GM15510 (cell line): ENCODE data around the gene SNIP1.

Experiments used
- POLR2A ChIP-seq: IDR thresholded peaks from 3 replicates; pipeline ENCODE4 v1.6.1; 2011; ENCODE audit warnings: borderline replicate concordance; ENCODE audit not compliant: insufficient read length; ENCODE audit errors: extremely low read depth

SNIP1 gene

GRCh38 chr1:37553927-37554808 lies at the start of gene SNIP1:
Gene SNIP1, minus strand, starts transcription at chr1:37554293. Its CDS starts 64 bp downstream, at chr1:37554229.
- peak; percentile 58 for TF ChIP-seq POLR2A

GRCh38 chr1:37602750-37603694 lies 48.9 kb upstream of the SNIP1 start:
- TF ChIP-seq POLR2A: no peak

GRCh38 chr1:37601441-37601840 lies 47.3 kb upstream of the SNIP1 start:
- no peak for TF ChIP-seq POLR2A

- no peak for TF ChIP-seq POLR2A
These were observed 45.8 kb upstream of the SNIP1 start for GRCh38 chr1:37599940-37600339.

- TF ChIP-seq POLR2A: no peak
These were observed 42.1 kb upstream of the SNIP1 start for GRCh38 chr1:37596182-37596667.

- TF ChIP-seq POLR2A: peak; percentile 90
These were observed 41.5 kb upstream of the SNIP1 start, which contains the start of gene GNL2 for GRCh38 chr1:37595440-37596181. Gene GNL2, minus strand, starts transcription at chr1:37595937. Its CDS starts 115 bp downstream, at chr1:37595822.

GRCh38 chr1:37593726-37594125 lies 39.6 kb upstream of the SNIP1 start:
- no peak for TF ChIP-seq POLR2A

GRCh38 chr1:37588939-37589338 lies 34.8 kb upstream of the SNIP1 start:
- no peak for TF ChIP-seq POLR2A

- TF ChIP-seq POLR2A: no peak
These were observed 21.6 kb upstream of the SNIP1 start for GRCh38 chr1:37575692-37576091.

GRCh38 chr1:37574834-37575480 lies 20.9 kb upstream of the SNIP1 start:
- no peak for TF ChIP-seq POLR2A

GRCh38 chr1:37570528-37571334 lies 16.6 kb upstream of the SNIP1 start:
- TF ChIP-seq POLR2A: no peak

- no peak for TF ChIP-seq POLR2A
These were observed 12.9 kb upstream of the SNIP1 start for GRCh38 chr1:37567023-37567422.

- no peak for TF ChIP-seq POLR2A
These were observed 10.8 kb upstream of the SNIP1 start for GRCh38 chr1:37564892-37565291.
